HG02623 (cell line): ENCODE results near the gene UBE2N.
"Not testable (repeated sequence)": the region's sequence is repeated elsewhere in the genome, so short reads cannot be mapped to it uniquely, and the experiment has no call there.

Experiments
- ATAC-seq: cut with Tn5 transposase; IDR thresholded peaks from one replicate; pipeline ENCODE4 v1.9.1; 2021; ENCODE audit warnings: moderate library complexity; ENCODE audit not compliant: unreplicated experiment

UBE2N gene

GRCh38 chr12:93415723-93416464, 25.9 kb downstream of the UBE2N start:
- ATAC-seq, result no peak

DNA sequence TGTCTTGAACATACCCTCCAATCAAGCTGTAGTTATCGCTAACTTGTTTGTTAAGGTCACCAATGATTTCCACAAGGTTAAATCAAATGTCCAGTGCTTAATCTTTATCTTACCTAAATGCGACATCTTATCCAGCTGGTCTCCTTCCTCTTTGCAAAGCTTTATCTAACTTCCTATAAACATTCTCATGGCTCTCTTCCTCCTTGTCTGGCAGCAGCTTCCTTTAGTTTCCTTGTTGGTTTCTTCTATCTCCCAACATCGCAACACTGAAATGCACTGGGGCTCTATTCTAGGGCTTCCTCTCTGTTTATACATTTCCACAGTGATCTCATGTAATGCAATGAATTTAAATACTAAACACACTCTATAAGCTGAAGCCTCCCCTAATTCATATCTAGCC, 28.7 kb downstream of the UBE2N start:
- ATAC-seq, result no peak

DNA sequence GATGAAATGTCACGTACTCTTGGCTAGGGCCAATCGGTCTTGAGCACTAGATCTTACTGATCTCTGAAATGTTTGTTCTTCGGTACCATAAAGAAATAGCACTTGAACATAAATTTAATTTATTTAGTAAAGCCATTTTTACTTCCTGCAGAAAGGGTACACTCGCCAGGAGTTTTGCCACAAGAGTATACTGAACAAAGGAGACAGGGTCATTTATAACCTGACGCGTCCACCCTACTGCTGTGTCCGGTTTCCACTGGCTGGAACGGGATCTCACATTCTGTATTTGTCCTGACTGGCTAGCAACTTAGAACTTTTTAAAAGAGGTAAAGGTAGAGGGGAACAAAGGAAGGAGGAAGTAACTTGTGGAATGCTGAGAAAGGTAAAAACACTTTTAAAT, 29.4 kb downstream of the UBE2N start:
- not testable (repeated sequence) for ATAC-seq

- not testable (repeated sequence) for ATAC-seq
Measured at GRCh38 chr12:93411060-93411459, 30.7 kb downstream of the UBE2N start.

- ATAC-seq, result not testable (repeated sequence)
Measured at GRCh38 chr12:93409343-93410187, 32.2 kb downstream of the UBE2N start.

- no peak for ATAC-seq
Measured at GRCh38 chr12:93408813-93409212, 32.9 kb downstream of the UBE2N start.

- ATAC-seq, result no peak
Measured at GRCh38 chr12:93407963-93408283, 33.8 kb downstream of the UBE2N start.

- no peak for ATAC-seq
Measured at GRCh38 chr12:93407054-93407962, 34.4 kb downstream of the UBE2N start.

DNA sequence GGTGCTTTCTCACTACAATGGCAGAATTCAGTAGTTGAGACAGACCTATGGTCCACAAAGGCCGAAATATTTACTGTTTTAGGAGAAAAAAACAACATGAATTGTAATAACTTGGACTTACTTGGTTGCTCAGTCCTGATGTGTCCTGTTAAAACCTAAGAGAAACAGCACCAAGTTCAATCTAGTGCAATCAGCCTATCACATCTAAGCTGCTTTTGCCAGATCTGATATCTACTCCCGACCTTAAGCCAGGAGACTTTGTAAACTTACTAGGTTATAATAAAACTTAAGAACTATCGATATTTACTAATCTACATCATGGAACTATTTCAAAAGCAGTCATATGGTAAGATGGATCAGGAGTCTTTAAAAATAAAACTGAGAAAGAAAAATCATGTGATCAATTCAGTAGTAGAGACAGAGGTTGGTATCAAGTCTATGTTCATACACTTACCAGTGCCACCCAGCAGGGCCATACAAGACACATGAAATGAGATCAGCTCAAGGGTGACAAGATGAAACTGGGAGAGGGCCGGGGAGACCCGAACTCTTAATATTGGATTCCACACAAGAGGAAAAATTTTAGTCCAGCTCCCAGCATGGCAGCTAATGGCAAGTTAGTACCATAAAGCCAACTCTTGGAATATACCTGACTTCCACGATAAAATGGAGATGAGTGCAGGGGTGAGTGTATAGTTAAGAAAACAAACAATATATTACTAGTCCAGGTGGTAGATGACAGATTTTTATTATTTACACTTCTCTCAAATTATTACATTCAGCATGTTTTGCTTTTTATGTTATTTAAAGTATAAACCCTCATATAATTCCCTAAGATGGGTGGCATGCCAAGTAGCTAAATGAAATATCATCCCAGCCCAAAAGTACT, 36.5 kb downstream of the UBE2N start:
- no peak for ATAC-seq

DNA sequence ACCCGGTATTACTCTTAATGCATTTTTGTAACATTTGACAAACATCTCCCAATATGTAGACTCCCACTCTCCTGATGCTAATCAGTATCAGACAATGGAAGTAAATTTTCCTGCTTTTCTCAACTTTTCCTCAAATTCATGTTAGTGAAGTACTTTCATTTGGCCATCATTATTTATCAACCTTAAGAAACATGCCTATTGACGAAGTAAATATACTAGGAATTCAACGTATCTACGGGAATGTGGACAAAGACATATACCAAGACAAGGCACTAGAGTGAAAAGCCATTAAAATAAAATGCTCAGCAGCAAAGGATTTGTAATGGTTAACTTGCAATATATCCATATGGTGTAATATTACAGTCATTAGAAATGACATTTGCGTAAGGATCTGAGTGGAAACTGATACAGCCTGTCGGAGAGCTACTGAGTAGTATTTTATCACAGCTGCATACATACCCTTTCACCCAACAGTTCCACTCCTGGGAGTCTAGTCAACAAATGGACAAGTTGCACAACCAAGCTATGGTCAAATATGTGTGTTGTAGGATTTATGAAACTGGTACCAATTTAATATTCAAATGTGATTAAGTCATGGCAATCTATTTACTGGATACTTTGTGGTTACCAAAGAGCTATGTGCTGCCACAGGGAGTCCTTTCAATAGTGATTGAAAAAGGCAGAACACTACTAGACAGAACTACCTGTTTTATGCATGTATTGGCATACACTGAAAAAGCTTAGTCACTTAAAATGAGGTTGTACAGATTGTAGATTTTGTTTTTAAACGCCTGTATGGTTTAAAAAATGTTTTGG, 37.6 kb downstream of the UBE2N start:
- no peak for ATAC-seq

- ATAC-seq, result no peak
Measured at GRCh38 chr12:93402333-93403311, 39.1 kb downstream of the UBE2N start.

GRCh38 chr12:93399183-93399863, 42.4 kb downstream of the UBE2N start:
- peak; percentile 89 for ATAC-seq

- ATAC-seq, result no peak
Measured at GRCh38 chr12:93397412-93397811, 44.3 kb downstream of the UBE2N start.

- ATAC-seq, result no peak
Measured at GRCh38 chr12:93393425-93393824, 48.3 kb downstream of the UBE2N start.

- no peak for ATAC-seq
Measured at GRCh38 chr12:93390549-93391297, 51.0 kb downstream of the UBE2N start.

- no peak for ATAC-seq
Measured at GRCh38 chr12:93390031-93390430, 51.7 kb downstream of the UBE2N start.

GRCh38 chr12:93387780-93388179, 54.0 kb downstream of the UBE2N start:
- peak; percentile 41 for ATAC-seq
